ENCODE results near the gene SYCN. TPM values are rescaled to one million over a fixed set of nuclear protein-coding genes. Genes with fewer than 3 reads are reported as not detected.
A peak's percentile ranks its signal among the peaks of the same experiment; 100 is the strongest.

Gene SYCN
- total RNA-seq, 4 donors from 2014 or later: not detected

DNA sequence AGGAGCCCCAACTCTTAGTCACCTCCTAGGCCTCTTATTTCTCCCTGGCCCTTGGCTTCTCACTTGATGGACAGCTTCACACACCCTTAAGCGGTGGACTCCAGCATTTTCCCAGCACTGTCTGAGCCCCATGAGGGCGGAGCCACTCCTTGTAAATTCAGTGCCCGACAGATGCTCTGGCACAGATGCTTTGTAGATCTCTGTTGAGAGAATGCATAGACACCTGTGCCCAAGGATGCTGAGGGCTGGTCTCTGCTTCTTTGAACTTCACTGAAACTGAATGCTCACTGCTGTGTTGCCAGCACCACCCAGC, 3.3 kb downstream of the SYCN start:
- TF ChIP-seq EP300 (IDR thresholded peaks at IDR 0.05) (no peak), POLR2A (IDR thresholded peaks at IDR 0.05) (no peak), CTCF (IDR thresholded peaks at IDR 0.05) (no peak), POLR2AphosphoS5 (IDR thresholded peaks at IDR 0.05) (no peak)
- no peaks in the 10 kb centered on the region for H3K36me3 ChIP-seq
- H3K27ac ChIP-seq: no peak overlapping the region
- H3K9me3 ChIP-seq: no peaks in the 10 kb centered on the region
- WGBS, 2 donors (ENCODE audit: low coverage in 1 of 2): 33% methylated on average over 1 of the region's 3 CpGs; no CpG with 5 or more reads in 1 of the 2 donors
- no peak overlapping the region for H3K4me3 ChIP-seq
- H3K4me1 ChIP-seq: peaks cover 0 to 10% (median 5%) of the 10 kb centered on the region in 3 donors
- peaks cover 100% of the 10 kb centered on the region for H3K27me3 ChIP-seq
- ATAC-seq: no peak

GRCh38 chr19:39200066-39200802, 3.8 kb downstream of the SYCN start:
- ATAC-seq: no peak
- H3K4me3 ChIP-seq: no peak overlapping the region
- no peaks in the 10 kb centered on the region for H3K9me3 ChIP-seq
- peaks cover 0 to 10% (median 5%) of the 10 kb centered on the region in 3 donors for H3K4me1 ChIP-seq
- H3K36me3 ChIP-seq: no peaks in the 10 kb centered on the region
- WGBS, 2 donors (ENCODE audit: low coverage in 1 of 2): 77 to 87% methylated on average over 3 to 13 of the region's 32 CpGs
- H3K27me3 ChIP-seq: peaks cover 100% of the 10 kb centered on the region
- H3K27ac ChIP-seq: no peak overlapping the region
- TF ChIP-seq EP300 (IDR thresholded peaks at IDR 0.05) (no peak), POLR2A (IDR thresholded peaks at IDR 0.05) (no peak), POLR2AphosphoS5 (IDR thresholded peaks at IDR 0.05) (no peak), CTCF (IDR thresholded peaks at IDR 0.05) (no peak)

- Histone ChIP-seq H3K27ac (no peak overlapping the region), H3K9me3 (no peaks in the 10 kb centered on the region), H3K27me3 (peaks cover 99% of the 10 kb centered on the region), H3K36me3 (no peaks in the 10 kb centered on the region), H3K4me3 (no peak overlapping the region), H3K4me1 (peaks cover 0 to 10% (median 5%) of the 10 kb centered on the region in 3 donors)
- 17% methylated on average over 3 of the region's 11 CpGs; no CpG with 5 or more reads in 1 of the 2 donors for WGBS, 2 donors (ENCODE audit: low coverage in 1 of 2)
- peak; percentile 39 for ATAC-seq
- TF ChIP-seq EP300 (IDR thresholded peaks at IDR 0.05) (no peak), CTCF (IDR thresholded peaks at IDR 0.05) (no peak), POLR2A (IDR thresholded peaks at IDR 0.05) (no peak), POLR2AphosphoS5 (IDR thresholded peaks at IDR 0.05) (no peak)
Measured at GRCh38 chr19:39199025-39199424, 5.0 kb downstream of the SYCN start.

DNA sequence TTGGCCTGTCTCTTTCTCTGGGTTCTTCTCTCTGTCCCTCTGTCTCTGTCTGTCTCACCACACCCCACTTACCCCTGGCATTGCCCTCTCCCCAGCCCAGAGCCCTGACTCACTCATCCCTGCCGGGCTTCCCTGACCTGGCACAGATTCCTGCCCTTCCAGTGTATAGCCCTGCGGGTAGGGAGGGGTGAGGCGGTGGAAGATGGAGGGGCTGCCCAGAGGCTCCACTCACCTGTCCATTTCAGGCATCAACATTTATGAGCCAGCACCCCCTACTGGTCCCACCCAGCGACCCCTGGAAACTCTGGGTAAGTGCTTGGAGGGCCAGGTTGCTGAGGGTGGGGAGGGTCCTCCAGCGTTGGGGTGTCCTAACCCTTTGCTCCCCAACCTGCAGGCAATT, 6.3 kb downstream of the SYCN start:
- WGBS, 2 donors (ENCODE audit: low coverage in 1 of 2): 43% methylated on average over 2 of the region's 5 CpGs; no CpG with 5 or more reads in 1 of the 2 donors
- Histone ChIP-seq H3K27ac (no peak overlapping the region), H3K36me3 (no peaks in the 10 kb centered on the region), H3K4me3 (no peak overlapping the region), H3K27me3 (peaks cover 99% of the 10 kb centered on the region), H3K4me1 (peaks cover 0 to 10% (median 5%) of the 10 kb centered on the region in 3 donors), H3K9me3 (no peaks in the 10 kb centered on the region)
- TF ChIP-seq EP300 (IDR thresholded peaks at IDR 0.05) (no peak), POLR2AphosphoS5 (IDR thresholded peaks at IDR 0.05) (no peak), CTCF (IDR thresholded peaks at IDR 0.05) (no peak), POLR2A (IDR thresholded peaks at IDR 0.05) (no peak)
- ATAC-seq: no peak
